ENCODE data around the gene SLC4A4.

SLC4A4 gene

DNA sequence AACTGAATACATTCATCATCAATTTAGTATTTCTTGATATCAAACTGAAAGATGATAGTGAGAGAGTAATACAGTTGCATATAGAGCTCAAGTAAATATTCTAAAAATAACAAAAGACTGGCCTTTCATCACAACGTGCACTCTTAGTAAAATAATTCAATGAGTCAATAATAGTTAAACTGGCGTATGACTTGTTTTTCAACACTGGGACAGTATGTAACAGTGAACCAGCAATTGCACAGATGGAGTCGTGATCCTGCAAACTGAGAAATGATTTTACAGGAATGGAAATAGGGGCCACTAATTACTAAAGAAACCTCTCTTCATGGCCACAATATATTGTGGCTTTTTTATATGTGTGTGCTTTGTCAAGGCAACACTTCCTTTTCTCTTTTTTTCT is 137.4 kb downstream of the SLC4A4 start:
- no peak for DNase-seq

DNA sequence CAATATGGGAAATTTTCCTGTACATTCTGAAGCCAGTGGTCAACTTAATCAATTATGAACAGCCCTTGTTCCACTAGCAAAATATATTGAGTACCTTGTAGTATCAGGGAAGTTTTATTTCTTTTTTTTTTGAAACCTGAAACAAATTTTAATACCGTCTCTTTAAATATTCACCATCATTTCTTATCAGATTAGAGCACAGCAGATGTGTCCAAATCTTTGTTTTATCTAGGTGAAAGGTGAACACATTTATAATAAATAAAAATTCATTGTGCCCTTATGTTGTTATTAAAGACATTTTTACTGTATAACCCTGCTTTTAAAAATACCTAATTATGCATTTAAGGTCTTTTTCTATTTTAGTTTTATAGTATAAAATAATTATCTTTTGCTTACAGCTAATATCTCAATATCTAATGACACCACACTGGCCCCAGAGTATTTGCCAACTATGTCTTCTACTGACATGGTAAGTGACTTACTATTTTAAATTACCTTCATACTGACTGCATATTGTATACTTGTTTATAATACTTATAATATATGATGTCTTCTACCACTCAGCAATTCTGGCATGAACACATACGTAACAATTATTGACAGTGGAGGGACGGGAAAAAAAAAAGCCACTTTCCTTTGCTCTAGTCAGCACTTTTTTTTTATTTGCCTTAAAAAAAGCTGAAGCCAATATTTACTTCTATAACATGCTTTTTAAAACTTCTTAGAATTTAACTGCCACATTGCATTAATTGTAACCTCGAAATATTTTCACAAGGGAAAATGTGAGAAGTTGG is 147.9 kb downstream of the SLC4A4 start:
- DNase-seq, result no peak

DNA sequence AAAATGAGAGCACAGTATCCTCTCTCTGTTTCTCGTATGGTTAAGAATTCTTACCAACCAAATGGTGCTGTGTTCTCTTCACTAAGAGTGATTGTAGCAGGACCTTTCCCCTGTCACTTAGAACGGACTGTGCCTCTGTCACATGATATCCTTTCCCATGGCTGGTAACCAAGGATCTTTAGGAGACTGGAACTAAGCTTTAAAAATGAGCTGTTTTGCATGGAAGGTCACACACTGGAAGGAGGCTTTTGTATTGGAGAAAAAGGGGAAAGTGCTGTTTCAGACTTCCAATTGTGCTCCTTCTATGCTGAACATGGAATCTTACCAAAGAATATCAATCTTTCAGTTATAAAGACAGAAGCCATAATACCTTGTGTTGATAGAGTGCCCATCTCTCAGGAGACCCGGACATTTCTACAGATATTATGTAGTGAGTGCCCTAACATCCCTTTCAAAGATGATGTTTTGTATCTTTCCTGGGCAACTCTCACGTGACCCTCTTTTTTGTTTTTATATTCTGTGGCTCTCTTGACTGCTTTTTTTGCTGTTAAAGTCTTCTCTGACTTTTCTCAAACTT is 148.6 kb downstream of the SLC4A4 start:
- DNase-seq, result no peak

DNA sequence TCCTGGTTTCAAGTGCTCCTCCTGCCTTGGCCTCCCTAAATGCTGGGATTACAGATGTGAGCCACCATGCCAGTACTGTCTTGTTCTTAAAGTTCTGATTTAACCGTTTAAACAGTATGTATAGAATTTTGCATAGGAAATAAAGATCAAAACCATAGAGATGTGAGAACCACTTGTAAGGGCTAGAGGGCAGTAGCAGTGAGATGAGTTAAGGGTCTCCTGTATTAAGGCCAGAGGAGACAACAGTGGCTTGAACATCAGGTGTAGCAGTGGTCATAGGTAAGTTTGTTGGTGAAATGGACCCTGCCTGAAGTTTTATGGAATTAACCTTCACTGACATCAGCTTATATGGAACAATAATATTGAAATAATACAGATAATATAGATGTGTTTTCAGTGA is 155.7 kb downstream of the SLC4A4 start:
- no peak for DNase-seq

DNA sequence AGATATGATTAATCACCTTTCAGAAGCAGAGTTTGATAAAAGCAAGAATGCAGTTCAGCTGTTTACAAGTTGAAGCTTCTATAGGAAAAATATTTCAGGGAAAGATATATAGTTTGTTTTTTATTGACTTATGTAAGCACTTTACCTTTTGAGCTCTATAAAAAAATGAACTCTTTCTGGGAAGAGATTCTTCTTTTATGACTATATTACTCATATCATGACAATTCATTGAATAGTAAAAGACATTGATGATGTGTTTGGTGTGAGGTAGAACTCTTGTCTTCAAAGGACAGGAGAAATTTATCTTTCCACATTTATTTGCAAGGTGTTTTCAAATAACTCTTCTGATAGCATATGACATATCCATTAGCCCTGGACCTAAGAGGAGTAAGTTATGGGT is 156.6 kb downstream of the SLC4A4 start:
- no peak for DNase-seq

DNA sequence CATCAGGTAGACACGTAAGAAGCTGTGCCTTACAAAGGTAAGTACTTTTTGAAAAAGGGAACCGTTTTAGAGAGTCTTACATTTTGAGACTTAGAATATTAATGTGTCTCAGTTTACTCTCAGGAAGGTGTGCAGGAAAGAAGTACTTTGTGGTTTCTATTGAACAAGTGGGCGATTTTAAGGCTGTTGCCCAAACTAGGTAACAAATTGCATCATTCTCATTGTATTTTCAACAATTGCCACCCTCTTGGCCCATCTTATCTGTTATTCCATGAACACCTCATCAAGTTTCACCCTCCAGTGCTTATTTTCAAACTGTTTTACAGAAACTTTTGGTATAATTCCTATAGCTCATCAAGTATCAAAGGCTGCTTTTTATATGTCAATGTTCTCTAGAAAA is 158.3 kb downstream of the SLC4A4 start:
- no peak for DNase-seq

DNA sequence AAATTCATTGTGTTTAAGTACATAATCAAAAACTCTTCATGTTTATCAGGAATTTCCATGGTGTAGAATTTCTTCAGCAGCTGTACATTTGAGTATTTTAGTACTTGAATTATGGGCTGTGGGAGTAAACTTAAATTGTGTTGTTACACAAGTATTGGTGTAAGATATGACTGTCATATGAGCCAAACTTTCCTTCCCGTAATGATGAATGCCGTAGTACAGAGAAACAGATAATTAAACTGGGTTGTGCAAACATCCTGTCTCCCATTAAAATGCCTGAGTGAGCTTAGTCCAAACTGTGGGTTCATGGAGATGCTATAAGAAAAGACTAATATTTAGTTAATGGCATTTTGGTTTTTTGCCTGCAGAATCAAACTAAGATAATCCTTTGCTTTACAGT is 159.2 kb downstream of the SLC4A4 start:
- no peak for DNase-seq

DNA sequence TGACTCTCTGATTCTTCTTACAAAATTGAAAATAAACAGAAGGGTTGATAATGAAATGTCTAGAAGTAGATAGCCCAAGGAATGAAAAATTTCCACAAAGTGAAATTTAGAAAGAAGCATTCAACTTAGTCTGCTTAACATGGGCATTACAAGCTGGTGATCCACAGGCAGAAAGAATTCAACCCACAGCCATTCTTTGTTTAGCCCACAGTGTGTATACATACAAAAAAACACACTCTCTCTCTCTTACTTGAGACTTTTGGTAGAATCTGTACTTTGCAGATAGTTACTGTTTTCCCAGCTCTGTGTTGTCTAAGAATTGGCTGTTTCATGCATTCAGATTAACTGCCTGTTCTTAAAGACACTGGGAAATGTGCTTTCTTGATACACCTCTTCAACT is 159.8 kb downstream of the SLC4A4 start:
- no peak for DNase-seq

DNA sequence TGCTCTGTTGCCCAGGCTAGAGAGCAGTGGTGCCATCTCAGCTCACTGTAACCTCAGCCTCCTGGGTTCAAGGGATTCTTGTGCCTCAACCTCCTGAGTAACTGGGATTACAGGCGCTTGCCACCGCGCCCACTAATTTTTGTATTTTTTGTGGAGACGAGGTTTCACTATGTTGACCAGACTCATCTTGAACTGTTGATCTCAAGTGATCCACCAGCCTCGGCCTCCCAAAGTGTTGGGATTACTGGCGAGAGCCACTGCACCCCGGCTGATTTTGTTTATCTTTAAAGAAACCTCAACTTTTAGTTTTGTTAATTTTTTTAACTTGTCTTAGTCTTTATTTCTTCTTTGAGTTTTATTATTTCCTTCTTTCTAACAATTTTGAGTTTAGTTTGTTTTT is 163.2 kb downstream of the SLC4A4 start:
- no peak for DNase-seq

DNA sequence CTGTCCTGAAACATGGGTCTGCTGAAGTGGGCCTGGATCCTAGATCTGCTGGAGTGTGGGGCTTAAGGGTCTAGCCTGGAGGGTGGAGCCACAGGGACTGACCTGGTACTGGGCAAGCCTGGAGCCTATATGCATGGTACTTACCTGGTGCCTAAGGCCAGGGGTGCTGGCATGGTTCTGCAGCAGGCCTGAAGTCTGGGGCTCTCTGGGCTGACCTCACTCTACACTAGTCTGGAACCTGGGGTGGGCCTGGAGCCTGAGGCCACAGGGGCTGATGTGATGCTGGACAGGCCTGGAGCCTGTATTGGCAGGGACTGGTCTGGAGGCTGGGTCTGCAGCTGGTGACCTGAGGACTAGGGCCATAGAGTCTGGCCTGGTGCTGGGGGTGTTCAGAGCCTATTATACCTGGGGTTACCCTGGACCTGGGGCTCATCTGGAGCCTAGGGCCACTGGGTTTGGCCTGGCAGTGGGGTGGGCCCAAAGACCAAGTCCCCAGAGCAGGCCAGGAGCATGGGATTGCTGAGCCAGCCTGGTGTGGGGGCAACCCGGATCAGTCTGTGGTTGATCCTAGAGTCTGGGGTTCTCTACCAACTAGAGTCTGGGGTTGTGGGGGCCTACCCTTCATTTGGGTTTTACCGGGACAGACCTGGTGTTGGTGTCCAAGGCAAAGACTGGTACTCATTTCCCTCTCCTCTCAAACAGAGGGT is 179.6 kb downstream of the SLC4A4 start:
- no peak for DNase-seq

DNA sequence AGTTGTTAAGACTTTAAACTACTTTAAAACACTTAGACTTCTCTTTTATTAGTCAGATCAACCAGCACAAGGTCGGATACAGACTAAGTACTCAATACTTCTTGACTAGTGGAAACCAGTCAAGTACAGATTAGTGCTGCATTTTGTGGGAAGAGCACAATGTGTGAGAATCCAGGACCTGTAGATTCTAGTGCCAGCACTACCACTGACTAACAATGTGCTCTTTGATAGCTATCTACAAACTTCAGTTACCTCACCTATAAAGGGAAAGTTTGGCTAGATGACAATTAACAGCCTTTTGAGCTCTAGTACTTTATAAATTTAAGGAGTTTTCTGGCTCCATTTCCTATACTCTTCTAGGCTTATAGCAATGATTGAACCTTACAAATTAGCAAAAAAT is 181.5 kb downstream of the SLC4A4 start:
- no peak for DNase-seq

DNA sequence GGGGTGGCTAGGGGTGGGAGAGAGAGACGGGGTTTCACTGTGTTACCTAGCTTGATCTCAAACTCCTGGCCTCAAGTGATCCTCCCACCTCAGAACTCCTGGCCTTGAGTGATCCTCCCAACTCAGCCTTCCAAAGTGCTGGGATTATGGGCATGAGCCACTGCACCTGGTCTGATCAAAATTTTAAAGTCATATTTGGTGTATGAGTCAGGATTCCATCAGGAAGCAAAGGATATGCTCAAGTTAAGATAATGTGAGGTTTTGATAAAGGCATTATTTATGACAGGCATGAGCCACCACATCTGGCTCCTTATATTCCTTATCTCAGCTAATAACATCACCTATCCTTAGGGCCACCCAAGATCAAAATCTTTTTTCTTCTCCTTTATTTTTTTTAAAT is 182.0 kb downstream of the SLC4A4 start:
- no peak for DNase-seq

DNA sequence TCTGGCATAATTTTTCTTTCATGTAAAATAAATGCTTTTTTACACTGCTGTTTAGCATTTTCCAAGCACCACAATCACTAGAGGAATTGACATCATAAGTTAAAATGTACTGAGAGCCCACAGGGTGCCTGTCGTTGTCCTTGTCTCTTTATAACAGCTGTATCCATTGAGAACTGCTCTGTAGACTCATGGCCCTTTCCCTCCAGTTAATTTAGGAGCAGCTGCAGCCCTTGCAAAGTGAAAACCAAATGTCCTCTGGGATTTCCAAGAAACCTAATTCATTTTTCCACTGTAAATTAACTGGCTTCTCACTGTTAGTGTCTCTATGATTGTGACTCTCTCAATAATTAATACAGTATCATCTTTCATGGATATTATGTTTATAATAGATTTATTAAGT is 185.9 kb downstream of the SLC4A4 start:
- DNase-seq, result no peak

DNA sequence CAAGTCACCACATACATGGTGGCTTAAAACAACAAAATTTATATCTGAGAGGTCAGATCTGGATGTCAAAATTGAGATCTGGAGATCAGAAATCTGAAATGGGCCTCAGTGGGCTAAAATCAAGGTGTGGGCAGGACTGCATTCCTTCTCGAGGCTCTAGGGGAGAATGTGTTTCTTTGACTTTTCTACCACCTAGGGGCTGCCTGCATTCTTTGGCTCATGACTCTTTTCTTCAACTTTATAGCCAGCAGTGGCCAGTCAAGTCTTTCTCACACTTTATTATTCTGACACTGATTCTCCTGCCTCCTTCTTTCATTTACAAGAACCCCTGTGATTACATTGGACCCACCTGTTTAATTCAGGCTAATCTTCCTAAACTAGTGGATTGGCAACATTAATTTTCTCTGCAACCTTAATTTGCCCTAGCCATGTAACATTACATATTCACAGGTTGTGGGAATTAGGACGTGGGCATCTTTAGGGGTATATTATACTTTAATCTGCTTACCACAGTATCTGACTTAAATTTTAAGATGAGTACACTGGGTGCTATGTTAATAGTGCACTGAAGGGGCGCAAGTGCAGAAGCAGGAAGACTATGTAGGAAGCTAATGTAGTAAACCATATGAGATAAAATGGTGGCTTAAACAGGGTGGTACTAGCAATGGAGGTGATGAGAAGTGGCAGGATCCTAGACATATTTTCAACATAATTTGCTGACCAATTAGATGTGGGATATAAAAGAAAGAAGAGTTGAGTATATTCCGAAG is 188.0 kb downstream of the SLC4A4 start:
- no peak for DNase-seq

DNA sequence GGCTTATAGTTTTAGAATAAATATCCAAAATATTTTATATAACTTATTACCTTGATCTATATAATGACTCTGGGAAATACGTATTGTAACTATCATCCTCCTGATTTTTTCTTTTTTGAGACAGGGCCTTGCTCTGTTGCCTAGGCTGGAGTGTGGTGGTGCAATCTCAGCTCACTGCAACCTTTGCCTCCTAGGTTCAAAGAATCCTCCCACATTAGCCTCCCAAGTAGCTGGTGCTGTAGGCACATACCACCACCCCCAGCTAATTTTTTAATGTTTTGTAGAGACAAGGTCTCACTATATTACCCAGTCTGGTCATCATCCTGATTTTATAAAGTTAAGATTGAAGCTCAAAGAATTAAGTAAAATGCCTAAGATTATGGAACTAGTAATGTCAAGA is 193.6 kb downstream of the SLC4A4 start:
- no peak for DNase-seq

DNA sequence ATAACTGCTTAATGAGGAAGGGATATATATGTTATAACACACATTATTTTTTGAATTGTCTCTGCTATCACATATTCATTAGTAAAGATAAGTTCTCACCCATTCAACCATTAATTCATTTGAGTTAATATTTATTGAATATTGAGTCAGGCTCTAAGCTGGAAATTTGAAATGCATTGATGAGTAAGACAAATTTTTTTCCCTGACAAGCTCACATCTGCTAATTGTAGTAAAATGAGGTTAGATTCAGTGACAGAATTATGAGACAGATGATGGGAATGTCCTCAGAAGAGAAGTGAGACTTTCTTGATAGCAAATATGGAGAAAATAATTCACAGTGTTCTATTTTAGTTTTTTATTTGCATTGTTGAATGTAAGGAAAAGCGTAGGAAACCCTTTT is 194.3 kb downstream of the SLC4A4 start:
- DNase-seq, result no peak

DNA sequence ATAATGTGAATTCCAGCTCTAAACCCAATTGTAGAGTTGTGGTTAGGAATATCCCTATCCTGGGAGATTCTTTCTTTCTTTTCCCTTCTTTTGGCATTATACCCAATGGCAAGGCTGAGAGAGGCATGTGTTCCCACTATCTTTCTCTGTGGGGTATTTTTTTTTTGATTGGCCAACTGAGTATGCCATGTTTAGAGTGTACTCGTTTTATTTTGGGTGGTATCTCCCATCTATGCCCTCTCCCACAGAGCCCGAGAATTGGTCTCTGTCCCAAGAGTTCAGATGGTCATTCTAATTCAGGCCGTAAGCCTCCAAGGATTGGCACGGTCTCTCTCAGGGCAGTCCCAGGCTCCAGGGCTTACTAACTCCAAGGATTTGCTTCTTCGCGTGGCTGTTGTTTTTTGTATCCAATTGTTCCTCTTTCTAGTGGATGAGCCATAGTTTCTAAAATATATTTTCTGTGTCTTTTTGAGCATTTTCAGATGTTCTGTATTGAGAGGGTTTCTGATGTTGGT is 198.8 kb downstream of the SLC4A4 start:
- DNase-seq, result no peak

DNA sequence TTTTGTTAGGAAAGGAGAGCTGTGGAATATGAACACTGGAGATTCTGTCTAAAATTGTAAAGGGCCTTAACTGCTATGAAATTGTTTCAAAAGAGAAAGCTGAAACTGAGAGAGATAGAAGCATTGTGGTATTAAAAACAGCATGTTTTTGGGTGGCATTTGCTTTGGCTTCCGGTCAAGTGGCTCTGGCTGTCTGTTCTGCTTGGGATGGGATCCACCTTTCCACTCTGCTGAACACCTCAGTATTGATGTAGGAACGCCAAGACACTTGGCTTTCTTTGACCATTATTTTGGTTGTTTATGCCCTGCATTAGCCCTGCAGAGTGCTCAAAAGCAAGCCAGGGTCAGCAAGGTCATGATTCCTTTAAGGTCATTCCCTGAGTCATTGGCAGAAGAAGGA is 199.7 kb downstream of the SLC4A4 start:
- no peak for DNase-seq

DNA sequence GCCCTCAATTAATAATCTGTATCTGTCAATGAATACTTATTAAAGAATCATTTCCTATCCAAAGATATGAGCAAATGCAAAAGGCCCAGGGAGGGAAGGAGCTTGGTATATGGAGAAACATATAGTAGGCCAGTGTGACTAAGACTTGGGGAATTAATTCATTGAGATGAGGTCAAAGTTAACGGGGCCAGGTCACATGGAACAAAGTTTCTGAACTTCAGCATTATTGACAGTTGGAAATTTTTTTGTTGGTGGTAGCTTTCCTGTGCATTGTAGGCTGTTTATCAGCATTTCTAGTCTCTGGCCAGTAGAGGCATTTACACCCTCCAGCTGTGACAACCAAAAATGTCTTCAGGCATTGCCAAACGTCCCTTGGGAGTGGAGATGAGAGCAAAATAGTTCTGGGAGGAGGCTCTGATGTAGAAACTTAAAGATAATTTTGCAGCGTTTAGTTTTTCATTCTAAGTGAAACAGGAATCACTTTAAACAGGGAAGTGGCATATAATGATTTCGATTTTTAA is 202.0 kb downstream of the SLC4A4 start:
- DNase-seq, result no peak

DNA sequence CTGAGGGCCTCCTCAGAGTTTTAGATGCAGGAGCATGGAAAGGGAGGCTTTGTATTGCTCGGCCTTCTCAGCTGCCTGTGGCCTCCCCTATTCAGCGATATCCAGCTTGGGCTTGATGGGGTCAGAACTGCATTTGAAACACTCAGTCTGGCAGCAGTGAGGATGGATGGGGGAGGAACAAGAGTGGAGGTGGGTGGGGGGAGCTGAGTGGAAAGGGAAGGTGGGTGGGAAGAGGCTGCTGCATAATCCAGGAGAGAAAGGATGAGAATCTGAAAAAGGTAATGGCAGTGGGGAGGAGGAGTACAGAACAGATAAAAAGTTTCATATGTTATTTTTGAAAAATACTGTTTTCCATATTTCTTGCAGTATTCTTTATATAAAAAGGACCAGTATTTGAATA is 202.7 kb downstream of the SLC4A4 start:
- no peak for DNase-seq

DNA sequence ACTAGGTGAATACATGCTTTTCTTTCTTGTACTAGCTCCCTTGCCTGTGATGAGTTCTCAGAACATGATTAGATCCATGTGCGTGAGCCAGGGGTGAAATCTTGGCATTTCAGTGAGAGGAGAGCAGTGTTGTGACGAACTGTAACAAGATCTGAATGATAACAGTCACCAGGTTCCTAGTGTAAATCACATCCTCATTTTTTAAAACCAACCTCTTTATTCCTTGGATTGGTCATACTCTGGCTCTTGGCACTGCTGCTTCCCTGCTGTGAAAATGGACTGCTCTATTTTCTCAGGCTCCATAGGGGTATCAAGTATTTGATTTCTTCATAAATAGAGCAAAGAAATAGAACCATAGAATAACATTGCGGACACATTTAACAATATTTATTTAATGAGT is 206.3 kb downstream of the SLC4A4 start:
- no peak for DNase-seq

DNA sequence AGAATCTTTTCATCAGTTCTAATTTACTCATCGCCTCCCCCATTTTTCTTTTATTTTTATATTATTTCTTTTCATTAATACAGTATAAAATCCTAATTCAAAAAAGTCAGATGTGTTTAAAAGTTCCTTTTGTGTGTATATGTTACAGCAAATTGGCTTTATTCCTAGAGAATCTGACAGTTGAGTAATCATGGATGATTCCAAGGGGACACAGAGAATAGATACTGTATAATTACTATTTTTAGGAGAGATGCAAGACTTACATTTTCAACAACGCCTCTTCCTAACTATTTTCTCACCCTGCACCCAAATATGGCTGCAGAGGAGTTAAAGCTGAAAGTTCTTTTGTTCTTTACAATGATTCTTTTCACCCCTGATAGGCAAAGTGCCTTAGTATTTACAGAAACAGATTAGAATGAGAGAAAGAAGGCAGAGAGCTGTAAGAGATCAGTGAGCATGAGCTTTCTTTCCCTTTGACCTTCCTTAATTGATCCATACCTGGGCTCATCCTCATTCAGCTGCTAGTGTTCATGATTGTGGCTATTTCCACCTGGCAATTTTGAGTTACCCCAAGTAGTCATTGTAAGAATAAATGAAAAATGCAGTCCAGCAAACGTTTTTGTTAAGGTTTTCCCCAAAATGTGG is 210.8 kb downstream of the SLC4A4 start:
- no peak for DNase-seq
